ENCODE results near the gene PLCL2. TPM values are rescaled to one million over a fixed set of nuclear protein-coding genes. Genes with fewer than 3 reads are reported as not detected.

The PLCL2 gene
- total and polyA plus RNA-seq, 4 donors, result 1.5 to 16.5 (median 9.4) TPM

GRCh38 chr3:16838561-16838960 is 46.2 kb upstream of the PLCL2 start:
- no peak overlapping the region for H3K4me3 ChIP-seq (ENCODE audit: low read depth in 1 of 3, low read length in 3 of 3)
- H3K27ac ChIP-seq (ENCODE audit: low read depth in 1 of 2, low read length in 2 of 2), result peak overlapping the region; percentile 88 to 92
- H3K9me3 ChIP-seq (ENCODE audit: control insufficient read depth in 4 of 4, low read length in 3 of 4), result no peaks in the 10 kb centered on the region
- peak; percentile 59 for DNase-seq (ENCODE audit: low spot score)
- H3K9ac ChIP-seq (ENCODE audit: low read depth in 1 of 2, low read length in 2 of 2), result peak overlapping the region; percentile 32 to 62
- 20% methylated on average over 1 of the region's 1 CpG for WGBS
- no peaks in the 10 kb centered on the region for H3K36me3 ChIP-seq (ENCODE audit: control insufficient read depth in 4 of 4, insufficient read depth in 3 of 4, low read depth in 1 of 4, low read length in 3 of 4)
- TF ChIP-seq ZBTB33 (IDR thresholded peaks at IDR 0.05) (peak; percentile 52), REST (IDR thresholded peaks at IDR 0.05) (peak; percentile 92), SP1 (IDR thresholded peaks at IDR 0.05) (peak; percentile 99), HNF4G (IDR thresholded peaks at IDR 0.05) (peak; percentile 81), RAD21 (IDR thresholded peaks at IDR 0.05) (peak; percentile 52 to 60), EGR1 (IDR thresholded peaks at IDR 0.05; ENCODE audit: low read depth in 2 of 2) (peak in 1 of 2 donors; percentile 51), JUND (IDR thresholded peaks at IDR 0.05) (peak; percentile 62 to 82), YY1 (IDR thresholded peaks at IDR 0.05) (peak; percentile 70), NR2F2 (IDR thresholded peaks at IDR 0.05) (peak; percentile 91), TAF1 (conservative IDR thresholded peaks at IDR 0.05) (peak; percentile 86), HNF4A (conservative IDR thresholded peaks at IDR 0.05) (peak; percentile 95 to 96), FOXA2 (IDR thresholded peaks at IDR 0.05) (peak; percentile 90), MAX (IDR thresholded peaks at IDR 0.05) (peak; percentile 83), FOXA1 (IDR thresholded peaks at IDR 0.05) (peak; percentile 68), CTCF (IDR thresholded peaks at IDR 0.05; ENCODE audit: low read depth, low read length, missing input control) (no peak), GABPA (IDR thresholded peaks at IDR 0.05 in 1 of 2, conservative IDR thresholded peaks at IDR 0.05 in 1 of 2) (peak in 1 of 2 donors; percentile 38), RXRA (IDR thresholded peaks at IDR 0.05) (peak; percentile 96 to 97), ATF3 (IDR thresholded peaks at IDR 0.05) (peak; percentile 42)
- peaks cover 6 to 59% (median 29%) of the 10 kb centered on the region in 4 donors for H3K4me1 ChIP-seq (ENCODE audit: control insufficient read depth in 4 of 4, insufficient read depth in 4 of 4, low read length in 3 of 4)
- H3K27me3 ChIP-seq (ENCODE audit: control insufficient read depth in 4 of 4, insufficient read depth in 4 of 4, low read length in 3 of 4), result no peaks in the 10 kb centered on the region
